C4-2B (cell line): ENCODE data around the gene CPOX.

ENCODE experiments used
- H3K27ac ChIP-seq: fragments of 450-650 bp; 2 replicates; pipeline ENCODE4 v1.5.1; 2017
- ZFX ChIP-seq: fragments of 450-650 bp; IDR thresholded peaks from 2 replicates; pipeline ENCODE4 v1.6.1; 2017
- TF ChIP-seq, protein P1 (sequence below): fragments of 450-650 bp; conservative IDR thresholded peaks from 2 replicates; pipeline ENCODE4 v1.5.1; 2017; ENCODE audit warnings: mild to moderate bottlenecking

The CPOX gene

DNA sequence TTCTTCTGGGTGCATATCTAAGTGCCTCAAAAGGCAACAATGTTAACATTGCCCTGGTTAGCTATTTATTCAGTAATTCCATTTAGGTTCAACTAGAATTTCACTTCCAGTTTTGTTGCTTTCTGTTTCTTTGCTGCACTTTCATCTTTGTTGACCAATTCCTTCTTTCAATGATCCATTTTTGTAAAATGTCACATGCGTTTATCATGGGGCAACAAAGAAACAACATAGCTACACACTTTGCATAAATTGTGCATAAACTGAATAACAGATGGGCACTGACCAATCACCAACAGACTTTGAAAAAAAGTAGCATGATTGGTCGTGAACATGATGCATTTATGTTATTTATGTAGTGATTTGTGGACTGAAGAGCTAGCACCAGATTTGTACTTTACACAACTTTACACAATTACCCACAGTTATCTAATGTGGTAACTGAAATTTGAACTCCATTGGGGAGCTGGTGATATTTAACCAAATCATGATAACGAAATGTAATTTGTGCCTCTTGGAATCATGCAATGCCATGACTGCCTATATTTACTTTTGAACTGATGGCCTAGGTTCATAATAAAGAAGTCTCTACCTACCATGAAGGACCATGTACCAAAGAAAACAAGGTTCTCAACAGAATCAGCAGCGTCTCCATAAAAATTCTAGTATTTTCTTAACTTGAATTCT, 7.1 kb upstream of the CPOX start:
- no peak overlapping the region for H3K27ac ChIP-seq
- TF ChIP-seq ZFX: no peak
- TF ChIP-seq, protein P1, sequence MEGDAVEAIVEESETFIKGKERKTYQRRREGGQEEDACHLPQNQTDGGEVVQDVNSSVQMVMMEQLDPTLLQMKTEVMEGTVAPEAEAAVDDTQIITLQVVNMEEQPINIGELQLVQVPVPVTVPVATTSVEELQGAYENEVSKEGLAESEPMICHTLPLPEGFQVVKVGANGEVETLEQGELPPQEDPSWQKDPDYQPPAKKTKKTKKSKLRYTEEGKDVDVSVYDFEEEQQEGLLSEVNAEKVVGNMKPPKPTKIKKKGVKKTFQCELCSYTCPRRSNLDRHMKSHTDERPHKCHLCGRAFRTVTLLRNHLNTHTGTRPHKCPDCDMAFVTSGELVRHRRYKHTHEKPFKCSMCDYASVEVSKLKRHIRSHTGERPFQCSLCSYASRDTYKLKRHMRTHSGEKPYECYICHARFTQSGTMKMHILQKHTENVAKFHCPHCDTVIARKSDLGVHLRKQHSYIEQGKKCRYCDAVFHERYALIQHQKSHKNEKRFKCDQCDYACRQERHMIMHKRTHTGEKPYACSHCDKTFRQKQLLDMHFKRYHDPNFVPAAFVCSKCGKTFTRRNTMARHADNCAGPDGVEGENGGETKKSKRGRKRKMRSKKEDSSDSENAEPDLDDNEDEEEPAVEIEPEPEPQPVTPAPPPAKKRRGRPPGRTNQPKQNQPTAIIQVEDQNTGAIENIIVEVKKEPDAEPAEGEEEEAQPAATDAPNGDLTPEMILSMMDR: no peak

DNA sequence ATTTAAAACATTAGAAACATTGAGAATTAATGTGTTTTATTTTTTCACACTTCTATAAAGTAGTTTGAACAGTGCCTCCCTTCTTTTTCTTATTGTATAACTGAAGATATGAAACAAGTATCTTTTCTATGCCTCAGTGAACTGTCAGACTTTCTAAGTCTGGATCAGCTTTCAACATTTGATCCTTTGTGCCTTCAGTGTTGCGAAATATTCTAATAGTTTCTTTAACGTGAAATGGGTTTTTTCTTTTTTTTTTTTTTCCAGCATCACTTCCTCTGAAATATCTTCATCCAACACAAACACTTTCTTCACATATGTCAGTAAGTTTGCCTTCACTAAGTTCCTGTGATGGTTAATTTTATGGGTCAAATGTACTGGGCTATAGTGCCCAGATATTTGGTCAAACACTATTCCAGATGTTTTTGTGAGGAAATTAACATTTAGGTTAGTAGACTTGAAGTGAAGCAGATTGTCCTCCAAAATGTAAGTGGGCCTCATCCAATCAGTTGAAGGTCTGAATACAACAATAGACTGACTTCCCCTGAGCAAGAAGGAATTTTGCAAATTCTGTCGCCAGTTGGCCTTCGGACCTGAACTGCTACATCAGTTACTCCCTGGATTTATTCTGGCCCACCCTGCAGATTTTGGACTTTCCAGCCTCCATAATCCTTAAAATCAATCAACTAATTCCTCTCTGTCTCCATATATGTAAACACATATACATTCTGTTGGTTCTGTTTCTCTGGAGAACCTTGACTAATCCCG, 6.4 kb upstream of the CPOX start:
- TF ChIP-seq ZFX: no peak
- TF ChIP-seq, protein P1: no peak
- H3K27ac ChIP-seq: no peak overlapping the region

DNA sequence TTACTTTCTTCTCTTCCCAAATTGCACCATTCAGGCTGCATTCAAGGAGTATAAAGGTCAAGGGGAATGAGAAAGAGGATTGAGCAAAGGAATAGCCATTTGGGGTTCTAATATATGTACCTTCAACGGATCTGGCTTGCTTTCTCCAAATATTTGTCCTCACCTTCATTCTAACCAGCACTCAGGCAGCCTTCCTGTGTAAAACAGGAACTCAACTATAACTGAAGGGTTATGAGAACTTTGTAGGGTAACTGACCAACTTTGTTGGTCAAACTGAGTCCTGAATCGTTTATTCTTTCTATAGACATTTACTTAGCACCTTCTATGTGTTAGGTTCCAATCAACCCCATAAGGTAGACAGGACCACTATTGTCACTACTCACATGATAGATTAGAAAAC, 5.1 kb upstream of the CPOX start:
- H3K27ac ChIP-seq: no peak overlapping the region

GRCh38 chr3:98596541-98597500, 3.4 kb upstream of the CPOX start:
- H3K27ac ChIP-seq: no peak overlapping the region
- no peak for TF ChIP-seq ZFX
- TF ChIP-seq, protein P1: peak; percentile 67

More for the DNA sequence above, 5.1 kb upstream of the CPOX start:
- TF ChIP-seq, protein P1: no peak
- no peak for TF ChIP-seq ZFX

DNA sequence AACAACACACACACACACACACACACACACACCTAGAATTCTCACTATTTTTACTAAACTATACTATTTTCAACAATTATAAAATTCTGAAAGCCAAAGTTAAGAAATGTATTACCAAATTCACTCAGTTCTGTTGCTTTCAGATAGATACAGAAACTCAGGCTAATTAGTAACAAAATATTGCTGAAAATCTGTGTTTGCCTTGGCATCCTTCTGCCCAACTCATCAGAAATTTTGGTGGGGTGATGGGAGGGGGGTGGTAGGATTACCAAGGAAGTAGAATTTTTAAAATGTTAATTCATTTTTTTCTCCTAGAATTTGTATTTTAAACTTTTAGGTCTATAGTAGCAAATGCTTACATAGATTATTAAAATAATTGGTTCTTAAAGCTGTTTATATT, 2.7 kb upstream of the CPOX start:
- H3K27ac ChIP-seq: no peak overlapping the region
- TF ChIP-seq, protein P1: no peak
- TF ChIP-seq ZFX: no peak

GRCh38 chr3:98594628-98595324, 1.4 kb upstream of the CPOX start:
- no peak overlapping the region for H3K27ac ChIP-seq
- TF ChIP-seq ZFX: no peak
- TF ChIP-seq, protein P1: no peak
